ENCODE results near the gene PODXL2.

The PODXL2 gene

DNA sequence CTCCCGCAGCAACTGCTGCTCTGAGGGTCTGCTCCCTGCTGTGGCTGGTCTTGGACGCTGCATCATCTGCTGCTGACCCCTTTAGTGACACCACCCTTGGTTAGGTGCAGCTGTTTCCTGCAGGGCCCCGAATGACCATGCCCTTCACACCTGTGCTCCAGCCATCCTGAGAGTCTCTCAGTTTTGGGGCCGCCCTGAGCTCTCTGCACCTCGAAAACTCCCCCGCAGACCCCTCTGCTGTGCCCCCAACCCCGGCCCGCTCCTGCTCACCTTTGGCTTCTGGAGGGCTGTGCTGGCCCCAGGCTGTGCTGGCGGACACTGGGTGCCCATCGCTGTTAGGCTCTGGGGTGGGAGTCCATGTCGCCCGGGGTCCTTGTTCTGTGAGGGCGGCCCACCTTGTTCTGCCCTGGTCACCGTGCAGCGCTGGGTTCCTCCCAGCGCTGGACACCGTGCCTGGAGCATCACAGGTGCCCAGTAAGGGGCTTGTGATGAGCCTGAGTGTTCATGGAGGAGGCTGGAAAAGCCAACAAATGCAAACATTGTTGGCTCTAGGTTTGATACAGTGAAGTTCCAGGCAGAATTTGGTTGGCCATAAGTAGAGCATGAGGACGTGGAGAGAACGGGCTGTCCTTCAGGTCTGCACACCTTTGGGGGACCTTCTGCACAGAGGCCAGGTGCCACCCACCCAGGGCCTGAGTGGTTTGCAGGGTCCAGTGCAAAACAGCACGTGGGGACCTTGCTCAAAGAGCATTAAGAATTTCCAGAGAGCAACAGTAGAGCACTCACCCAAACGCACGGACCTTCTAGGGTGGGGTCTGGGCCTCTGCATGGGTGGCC, 56.1 kb downstream of the PODXL2 start:
- TF ChIP-seq, protein P1, sequence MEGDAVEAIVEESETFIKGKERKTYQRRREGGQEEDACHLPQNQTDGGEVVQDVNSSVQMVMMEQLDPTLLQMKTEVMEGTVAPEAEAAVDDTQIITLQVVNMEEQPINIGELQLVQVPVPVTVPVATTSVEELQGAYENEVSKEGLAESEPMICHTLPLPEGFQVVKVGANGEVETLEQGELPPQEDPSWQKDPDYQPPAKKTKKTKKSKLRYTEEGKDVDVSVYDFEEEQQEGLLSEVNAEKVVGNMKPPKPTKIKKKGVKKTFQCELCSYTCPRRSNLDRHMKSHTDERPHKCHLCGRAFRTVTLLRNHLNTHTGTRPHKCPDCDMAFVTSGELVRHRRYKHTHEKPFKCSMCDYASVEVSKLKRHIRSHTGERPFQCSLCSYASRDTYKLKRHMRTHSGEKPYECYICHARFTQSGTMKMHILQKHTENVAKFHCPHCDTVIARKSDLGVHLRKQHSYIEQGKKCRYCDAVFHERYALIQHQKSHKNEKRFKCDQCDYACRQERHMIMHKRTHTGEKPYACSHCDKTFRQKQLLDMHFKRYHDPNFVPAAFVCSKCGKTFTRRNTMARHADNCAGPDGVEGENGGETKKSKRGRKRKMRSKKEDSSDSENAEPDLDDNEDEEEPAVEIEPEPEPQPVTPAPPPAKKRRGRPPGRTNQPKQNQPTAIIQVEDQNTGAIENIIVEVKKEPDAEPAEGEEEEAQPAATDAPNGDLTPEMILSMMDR (IDR thresholded peaks at IDR 0.05; ENCODE audit: low read depth, low read length, missing control alignments), result no peak
- H3K4me3 ChIP-seq (ENCODE audit: low read depth, low read length), result no peak overlapping the region
- H3K36me3 ChIP-seq (replicated peaks), result no peaks in the 10 kb centered on the region
- no peak overlapping the region for H3K27ac ChIP-seq
- H3K27me3 ChIP-seq (replicated peaks), result no peaks in the 10 kb centered on the region
- no peak for DNase-seq
- in situ Hi-C loops (cut with HindIII; ENCODE audit: low pct_ligation_motif_present, low sequenced_read_pairs), result no loop called here

DNA sequence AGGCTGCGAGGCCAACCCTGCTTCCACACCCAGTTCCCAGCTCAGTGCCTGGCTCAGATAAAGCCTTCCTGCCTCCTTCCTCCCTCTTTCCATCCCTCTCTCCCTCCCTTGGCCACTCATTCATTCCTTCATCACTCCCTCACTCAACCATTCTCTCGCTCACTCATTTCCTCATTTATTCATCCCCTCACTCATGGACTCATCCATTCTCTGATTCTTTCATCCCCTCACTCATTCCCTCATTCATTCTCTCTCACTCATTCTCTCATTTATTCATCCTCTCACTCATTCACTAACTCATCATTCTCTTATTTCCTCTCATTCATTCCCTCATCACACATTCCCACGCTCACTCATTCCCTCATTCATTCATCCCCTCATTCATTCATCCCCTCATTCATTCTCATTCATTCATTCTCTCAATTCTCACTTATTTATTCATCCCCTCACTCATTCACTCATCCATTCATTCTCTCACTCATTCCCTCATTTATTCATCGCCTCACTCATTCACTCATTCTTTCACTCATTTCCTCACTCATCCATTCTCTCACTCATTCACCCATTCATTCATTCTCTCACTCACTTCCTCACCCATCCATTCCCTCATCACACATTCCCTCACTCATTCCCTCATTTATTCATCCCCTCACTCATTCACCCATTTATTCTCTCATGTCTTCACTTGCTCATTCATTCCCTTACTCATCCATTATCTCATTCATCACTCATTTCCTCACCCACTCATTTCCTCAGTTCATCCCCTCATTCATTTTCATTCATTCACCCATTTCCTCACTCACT, 56.9 kb downstream of the PODXL2 start:
- Histone ChIP-seq H3K4me3 (ENCODE audit: low read depth, low read length) (no peak overlapping the region), H3K36me3 (replicated peaks) (no peaks in the 10 kb centered on the region), H3K27ac (no peak overlapping the region), H3K27me3 (replicated peaks) (no peaks in the 10 kb centered on the region)
- TF ChIP-seq, protein P1 (IDR thresholded peaks at IDR 0.05; ENCODE audit: low read depth, low read length, missing control alignments), result no peak
- in situ Hi-C loops (cut with HindIII; ENCODE audit: low pct_ligation_motif_present, low sequenced_read_pairs), result no loop called here
- no peak for DNase-seq

DNA sequence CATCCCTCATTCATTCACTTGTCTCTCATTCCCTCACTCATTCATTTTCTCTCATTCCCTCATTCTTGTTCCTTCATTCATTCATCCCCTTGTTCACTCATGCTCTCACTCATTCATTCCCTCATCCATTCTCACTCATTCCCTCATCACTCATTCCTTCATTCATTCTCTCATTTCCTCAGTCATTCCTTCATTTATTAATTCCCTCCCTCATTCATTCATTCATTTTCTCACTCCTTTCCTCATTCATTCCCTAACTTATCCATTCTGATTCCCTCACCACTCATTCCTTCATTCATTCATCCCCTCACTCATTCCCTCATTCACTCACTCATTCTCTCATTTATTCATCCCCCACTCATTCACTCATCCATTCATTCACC, 57.5 kb downstream of the PODXL2 start:
- TF ChIP-seq, protein P1 (IDR thresholded peaks at IDR 0.05; ENCODE audit: low read depth, low read length, missing control alignments), result no peak
- in situ Hi-C loops (cut with HindIII; ENCODE audit: low pct_ligation_motif_present, low sequenced_read_pairs), result no loop called here
- DNase-seq, result no peak

DNA sequence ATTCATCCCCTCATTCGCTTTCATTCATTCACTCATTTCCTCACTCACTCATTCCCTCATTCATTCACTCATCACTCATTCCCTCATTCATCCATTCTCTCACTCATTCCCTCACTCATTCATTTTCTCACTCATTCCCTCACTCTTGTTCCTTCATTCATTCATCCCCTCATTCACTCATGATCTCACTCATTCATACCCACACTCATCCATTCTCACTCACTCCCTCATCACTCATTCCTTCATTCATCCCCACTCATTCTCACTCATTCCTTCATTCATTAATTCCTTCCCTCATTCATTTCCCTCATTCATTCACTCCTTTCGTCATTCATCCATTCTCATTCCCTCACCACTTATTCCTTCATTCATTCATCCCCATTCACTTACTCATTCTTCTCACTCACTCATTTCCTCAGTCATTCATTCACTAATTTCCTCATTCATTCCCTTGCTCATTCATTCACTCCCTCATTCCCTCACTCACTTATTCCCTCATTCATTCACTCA, 58.3 kb downstream of the PODXL2 start:
- Histone ChIP-seq H3K36me3 (replicated peaks) (no peaks in the 10 kb centered on the region), H3K27ac (no peak overlapping the region), H3K4me3 (ENCODE audit: low read depth, low read length) (no peak overlapping the region), H3K27me3 (replicated peaks) (no peaks in the 10 kb centered on the region)
- in situ Hi-C loops (cut with HindIII; ENCODE audit: low pct_ligation_motif_present, low sequenced_read_pairs), result no loop called here
- DNase-seq, result no peak
- TF ChIP-seq, protein P1 (IDR thresholded peaks at IDR 0.05; ENCODE audit: low read depth, low read length, missing control alignments), result no peak

More for the DNA sequence above, 57.5 kb downstream of the PODXL2 start:
- no peak overlapping the region for H3K4me3 ChIP-seq (ENCODE audit: low read depth, low read length)
- no peak overlapping the region for H3K27ac ChIP-seq
- H3K36me3 ChIP-seq (replicated peaks), result no peaks in the 10 kb centered on the region
- no peaks in the 10 kb centered on the region for H3K27me3 ChIP-seq (replicated peaks)

DNA sequence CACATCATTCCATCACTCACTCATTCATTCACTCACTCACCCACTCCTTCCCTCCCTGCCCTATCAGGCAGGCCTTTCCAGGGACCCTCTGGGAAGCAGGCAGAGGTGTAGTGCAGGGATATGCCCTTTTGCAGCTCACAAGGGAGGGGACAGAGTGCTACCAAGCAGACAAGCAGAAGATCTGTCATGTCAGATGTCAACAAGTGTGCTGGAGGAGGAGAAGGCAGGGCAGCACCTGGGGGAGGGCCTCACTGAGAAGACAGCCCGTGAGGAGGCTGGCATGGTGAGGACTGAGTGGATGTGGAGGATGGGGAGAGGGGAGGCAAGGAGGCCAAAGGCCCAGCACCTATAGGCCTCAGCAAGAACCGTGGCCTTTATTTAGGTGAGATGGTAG, 59.0 kb downstream of the PODXL2 start:
- Histone ChIP-seq H3K36me3 (replicated peaks) (no peaks in the 10 kb centered on the region), H3K4me3 (ENCODE audit: low read depth, low read length) (no peak overlapping the region), H3K27me3 (replicated peaks) (no peaks in the 10 kb centered on the region), H3K27ac (no peak overlapping the region)
- in situ Hi-C loops (cut with HindIII; ENCODE audit: low pct_ligation_motif_present, low sequenced_read_pairs), result no loop called here
- no peak for DNase-seq
- TF ChIP-seq, protein P1 (IDR thresholded peaks at IDR 0.05; ENCODE audit: low read depth, low read length, missing control alignments), result no peak
